Stimulated activated CD4-positive, alpha-beta T cell treated with anti-CD3 and anti-CD28 coated beads, Interleukin-1b, Interleukin-23, amount 100 ng/mL, for 1 hour (primary cell): ENCODE data around the gene AGO3.

Source experiments
- DNase-seq, 2 donors: peaks; one replicate each; pipeline ENCODE4 v3.0.0-alpha.2; 2020; ENCODE audit warnings: low read depth in 2 of 2

The AGO3 gene

DNA sequence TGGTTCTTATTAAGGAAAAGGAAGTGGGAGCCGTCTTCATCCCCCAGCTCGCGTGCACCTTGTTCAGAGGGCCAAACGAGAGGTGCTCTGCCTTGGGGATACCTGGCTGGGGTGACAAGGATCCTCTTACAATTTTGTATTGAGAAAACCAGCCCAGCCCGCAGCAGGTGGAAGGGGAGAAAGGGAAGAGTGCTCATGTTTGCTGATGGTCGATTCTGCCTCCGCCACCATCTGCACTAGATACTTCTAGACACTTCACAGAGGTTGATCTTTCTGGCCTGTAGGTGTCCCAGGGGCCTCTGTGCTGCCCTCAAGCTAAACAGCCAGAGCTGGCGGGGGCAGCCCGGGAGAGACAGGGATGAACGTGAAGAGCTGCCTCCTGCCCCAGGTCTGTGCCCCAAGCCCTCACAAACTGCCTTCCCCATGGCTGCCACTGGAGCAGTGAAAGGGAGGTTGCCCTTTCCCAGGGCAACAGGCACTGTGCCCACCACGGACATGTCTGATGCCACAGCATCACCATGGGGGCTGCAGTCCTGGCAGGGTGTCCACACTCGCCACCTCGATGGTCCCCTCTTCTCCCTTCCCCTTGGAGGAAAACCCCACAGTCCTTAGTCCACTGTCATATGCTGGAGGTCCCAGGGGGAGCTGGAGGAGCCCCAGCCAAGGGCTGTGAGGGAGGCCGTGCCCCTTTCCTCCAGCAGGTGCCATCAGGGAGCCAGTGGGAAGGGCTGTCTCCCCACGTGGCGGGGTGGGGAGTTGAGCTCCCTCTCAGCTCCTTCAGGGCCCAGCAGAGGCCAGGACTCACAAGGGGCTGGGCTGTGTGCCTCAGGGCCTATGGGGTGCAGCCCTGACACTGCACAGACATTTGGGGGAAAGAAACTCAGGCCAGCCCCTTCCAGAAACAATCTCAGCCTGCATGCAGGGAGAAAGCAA, 165.9 kb downstream of the AGO3 start:
- no peak for DNase-seq

DNA sequence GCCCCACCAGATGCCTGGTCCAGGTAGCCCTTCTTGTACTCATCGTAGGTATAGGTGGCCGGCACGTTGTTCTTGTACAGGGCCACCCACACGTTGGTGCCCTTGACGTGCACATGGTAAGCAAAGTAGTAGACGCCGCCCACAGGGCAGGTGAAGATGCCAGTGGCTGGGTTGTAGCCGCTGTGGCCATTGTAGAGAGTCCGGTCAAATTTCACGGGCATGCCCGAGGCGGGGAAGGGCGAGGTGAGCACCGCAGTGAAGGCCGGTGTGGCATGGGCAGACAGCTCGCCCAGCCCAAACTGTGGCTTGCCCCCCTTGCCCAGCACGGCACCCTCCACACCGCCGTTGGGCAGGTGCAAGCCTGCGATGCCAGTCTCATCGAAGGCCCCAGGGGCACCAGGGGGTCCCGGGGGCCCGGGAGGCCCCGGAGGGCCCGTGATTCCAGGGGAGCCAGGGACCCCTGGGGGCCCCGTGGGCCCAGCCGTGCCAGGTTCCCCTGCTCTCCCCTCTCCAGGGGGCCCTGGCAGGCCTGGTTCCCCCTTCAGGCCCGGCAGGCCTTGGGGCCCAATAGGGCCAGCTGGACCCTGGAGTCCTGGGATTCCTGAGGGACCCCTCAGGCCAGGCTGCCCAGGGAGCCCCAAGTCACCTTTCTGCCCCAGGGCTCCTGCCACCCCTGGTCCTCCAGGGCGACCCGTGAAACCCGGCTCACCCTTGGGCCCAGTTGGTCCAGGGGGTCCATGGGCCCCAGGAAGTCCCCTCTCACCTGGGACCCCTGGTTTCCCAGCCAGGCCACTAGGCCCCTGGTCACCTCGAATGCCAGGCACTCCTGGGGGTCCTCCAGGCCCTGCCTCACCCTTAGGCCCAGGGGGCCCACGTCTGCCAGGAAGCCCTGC, 167.0 kb downstream of the AGO3 start:
- no peak for DNase-seq

- DNase-seq = no peak
Measured at GRCh38 chr1:36098650-36099365, 167.9 kb downstream of the AGO3 start.

DNA sequence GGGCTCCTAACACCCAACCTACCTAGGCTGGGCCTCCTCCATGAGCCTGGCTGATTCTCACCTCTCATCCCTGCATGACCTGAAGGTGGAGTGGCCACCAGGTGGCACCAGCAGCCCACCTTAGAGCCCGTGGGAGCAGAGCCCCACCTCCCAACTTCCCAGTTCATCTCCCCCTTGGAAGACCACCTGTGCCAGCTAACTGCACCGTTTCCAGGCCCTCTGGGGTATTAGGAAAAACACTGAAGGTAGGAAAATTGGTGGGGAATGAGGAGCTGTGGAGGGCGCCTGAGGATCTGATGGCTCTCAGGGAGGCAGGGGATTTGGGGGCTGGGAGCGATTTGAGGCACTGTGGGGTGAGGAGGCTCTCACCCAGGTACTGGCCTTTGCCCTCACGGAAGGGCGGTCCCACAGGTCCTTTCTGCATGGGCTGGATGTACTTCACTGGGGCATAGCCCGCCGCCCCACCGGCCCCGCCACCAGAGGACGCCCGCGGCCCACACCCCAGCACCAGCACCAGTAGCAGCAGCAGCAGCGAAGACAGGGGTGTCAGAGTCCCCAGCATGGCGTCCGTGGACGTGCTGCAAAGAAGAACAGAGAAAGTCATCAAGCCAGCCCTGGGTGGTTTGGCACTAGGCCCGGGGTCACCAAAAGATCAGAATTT, 168.9 kb downstream of the AGO3 start:
- peak; percentile 51 to 59 for DNase-seq

DNA sequence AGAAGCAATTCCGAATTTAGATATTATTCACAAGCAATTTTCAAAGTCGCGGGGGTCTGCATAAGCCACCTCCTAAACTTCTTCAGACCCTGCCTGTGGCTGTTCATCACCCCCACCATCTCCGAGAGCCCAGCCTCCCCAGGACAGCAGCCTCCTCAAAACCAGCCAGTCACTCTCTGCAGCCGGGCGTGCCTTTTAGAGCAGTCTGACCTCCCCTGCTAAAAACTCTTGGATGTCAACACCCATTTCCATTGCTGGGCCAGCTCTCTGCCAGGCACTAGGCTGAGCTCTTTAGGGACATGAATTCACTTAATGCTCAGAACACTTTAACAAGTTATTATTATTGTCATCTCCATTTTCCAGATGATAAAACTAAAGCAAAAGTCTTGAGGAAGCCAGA, 169.5 kb downstream of the AGO3 start:
- no peak for DNase-seq

DNA sequence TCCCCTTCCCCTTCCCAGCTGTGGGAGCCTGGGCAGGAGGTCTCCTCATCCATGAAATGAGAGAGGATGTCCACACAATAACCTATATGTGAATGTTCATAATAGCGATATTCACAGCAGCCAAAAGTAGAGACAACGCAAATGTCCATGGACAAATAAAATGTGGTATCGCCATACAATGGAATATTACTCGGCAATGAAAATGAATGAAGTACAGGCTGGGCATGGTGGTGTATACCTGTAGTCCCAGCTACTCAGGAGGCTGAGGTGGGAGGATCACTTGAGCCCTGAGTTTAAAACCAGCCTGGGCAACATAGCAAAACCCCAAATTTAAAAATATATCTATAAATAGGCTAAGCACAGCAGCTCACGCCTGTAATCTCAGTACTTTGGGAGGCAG, 170.6 kb downstream of the AGO3 start:
- no peak for DNase-seq

GRCh38 chr1:36106269-36106668, 175.4 kb downstream of the AGO3 start:
- DNase-seq = no peak

DNA sequence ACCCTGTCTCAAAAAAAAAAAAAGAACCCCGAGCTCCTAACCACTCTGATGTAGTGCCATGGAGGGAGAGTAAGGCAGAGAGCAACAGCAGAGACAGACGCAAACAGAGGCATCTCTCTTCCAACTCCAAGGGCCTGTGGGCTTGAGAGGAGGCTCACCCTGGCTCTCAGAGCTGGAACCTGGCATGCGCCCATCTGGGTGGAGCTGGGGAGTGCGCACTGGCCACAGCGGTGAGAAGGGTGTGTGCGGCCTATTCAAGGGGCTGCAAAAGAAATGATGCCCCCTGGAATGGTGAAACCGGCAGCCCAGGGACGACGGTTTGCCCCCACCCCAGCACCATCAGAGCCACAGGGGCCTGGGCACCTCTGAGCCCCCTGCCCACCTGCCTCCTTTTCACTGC, 176.5 kb downstream of the AGO3 start:
- no peak for DNase-seq

GRCh38 chr1:36108314-36108713, 177.4 kb downstream of the AGO3 start:
- DNase-seq = no peak

DNA sequence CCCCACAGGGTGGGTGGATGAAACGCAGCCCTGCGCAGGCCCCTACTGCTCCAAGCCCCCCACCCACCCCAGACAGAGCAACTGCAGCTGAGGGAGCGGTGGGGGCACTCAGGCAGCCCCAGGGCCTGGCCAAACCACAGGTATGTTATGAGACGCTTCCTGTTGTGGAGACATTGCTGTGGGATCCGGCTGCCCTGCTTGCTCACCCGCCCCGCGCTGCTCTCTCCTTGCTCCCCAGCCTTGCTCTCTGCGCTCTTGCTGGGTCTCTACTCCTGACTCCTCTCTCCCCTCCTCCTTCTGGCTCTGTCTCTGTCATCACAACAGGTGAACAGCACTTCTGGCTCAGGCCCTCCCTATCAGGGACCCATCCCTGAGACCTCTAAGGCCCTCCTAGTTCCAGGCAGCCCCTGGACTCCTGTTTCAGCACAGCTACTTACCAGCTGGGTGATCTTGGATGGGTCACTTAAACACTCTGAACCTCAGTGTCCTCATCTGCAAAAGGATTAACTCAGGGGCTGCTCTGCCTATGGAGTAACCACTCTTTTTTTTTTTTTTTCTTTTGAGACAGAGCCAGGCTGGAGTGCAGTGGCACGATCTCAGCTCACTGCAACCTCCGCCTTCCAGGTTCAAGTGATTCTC, 178.3 kb downstream of the AGO3 start:
- no peak for DNase-seq

DNA sequence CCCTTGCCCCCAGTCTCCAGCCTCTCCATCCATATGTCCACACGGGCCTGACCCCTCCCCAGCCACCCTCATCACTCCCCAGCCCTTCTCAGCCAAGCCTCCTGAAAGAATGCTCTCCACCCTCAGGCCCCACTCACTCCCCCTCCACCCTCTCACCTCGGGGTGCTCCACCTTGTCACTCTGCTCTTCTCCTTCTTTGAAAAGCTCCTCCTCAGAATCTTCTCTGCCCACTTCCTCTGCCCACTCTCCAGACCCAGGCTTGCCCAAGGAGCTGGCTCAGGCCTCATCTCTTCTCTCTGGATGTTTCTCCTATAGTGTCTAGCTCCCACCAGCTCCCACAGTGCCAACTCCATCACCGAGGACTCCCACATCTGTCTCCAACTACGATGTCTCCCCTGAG, 180.2 kb downstream of the AGO3 start:
- no peak for DNase-seq

DNA sequence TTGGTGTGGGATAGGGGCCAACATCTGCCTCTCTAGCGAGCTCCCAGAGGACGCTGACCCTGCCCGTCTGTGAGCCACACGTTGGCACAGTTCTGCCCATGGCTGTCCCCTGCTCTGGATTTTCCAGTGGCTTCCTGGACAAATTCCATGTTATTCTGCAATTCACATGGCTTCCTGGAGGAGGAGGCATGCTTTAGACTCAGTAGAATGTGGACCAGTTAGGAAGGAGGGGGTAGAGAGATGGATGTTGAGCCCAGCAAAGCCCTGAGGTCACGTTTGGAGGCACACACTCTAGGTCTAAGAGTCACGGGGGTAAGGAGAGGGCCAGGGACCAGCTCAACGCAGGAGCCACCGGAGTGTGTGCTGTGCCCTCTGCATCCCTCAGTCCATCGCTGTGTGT, 181.9 kb downstream of the AGO3 start:
- no peak for DNase-seq

- no peak for DNase-seq
Measured at GRCh38 chr1:36114371-36114770, 183.5 kb downstream of the AGO3 start.

DNA sequence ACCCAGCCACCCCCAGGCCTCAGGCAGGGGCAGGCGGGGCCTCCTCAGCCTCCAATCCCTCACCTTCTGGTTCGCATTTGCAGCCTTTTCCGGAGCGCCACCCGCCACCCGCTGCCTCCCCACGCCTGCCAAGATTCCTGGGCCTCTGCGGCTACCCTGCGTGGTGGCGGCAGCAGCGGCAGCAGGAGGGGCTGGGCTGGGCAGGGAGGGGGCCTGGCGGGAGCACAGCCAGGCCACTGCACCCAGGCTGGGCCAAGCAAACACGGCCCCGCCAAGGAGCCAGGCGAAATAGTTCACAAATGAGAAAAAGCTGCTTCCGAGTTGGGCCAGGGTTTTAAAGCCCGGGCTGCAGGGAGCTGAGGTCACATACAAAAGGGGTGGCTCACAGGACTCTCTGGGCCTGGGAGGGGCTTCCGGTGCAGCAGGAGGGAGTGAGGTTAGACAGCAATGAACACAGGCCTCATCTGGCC, 184.3 kb downstream of the AGO3 start:
- DNase-seq = no peak

DNA sequence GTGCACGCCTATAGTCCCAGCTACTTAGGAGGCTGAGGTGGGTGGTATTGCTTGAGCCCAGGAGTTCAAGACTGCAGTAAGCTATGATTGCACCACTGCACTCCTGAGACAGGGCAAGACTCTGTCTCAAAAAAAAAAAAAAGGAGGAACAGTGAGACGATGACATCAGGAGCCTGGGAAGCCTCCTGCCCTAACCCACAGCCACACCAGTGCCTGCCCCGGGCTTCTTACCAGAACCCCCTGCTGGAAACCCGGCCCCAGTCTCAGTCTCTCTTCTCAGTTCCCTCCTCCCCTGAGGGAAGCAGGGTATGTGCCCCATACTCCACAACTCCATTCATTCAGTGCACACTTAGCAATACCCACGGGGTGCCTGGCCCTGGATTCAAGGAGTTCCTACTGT, 185.0 kb downstream of the AGO3 start:
- no peak for DNase-seq

DNA sequence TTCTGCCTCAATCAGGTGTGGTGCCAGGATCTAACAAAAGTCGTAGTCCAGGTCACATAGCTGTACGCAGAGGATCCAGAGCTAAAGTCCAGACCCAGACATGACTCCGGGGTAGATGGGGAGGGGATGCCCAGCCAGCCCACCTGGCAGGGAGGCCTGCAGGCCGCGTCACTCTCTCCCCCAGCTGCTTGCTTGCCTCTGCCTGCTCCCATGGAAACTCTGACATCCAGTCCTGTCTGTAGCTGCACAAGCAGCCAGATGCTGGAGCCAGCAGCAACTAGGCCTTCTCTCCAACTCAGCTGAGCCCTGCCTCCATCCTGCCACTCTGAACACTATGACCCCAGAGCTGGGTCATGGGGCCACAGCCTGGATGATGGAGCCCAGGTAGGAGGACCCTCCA, 186.0 kb downstream of the AGO3 start:
- no peak for DNase-seq

- no peak for DNase-seq
Measured at GRCh38 chr1:36118447-36119204, 187.7 kb downstream of the AGO3 start.

DNA sequence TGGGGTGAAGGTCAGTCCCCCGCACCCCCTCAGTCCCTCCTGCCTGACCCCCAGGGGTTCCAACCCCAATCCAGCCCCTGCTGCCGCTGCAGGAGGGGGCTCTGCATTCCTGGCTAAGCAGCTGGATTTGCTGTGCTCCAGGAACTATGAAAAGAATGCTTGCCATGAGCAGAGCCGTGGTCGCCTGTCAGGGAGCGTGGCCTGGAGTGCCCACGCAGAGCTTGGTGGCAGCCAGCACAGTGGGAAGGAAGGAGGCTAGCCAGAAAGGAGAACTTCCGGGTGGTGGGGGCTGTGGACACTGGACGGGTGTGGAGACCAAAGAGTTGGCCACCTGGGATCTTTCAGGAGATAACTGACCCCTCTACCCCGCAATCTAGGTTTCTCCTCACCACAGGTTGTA, 188.6 kb downstream of the AGO3 start:
- no peak for DNase-seq
